Esophagus squamous epithelium (tissue), 5 donors: ENCODE results near the gene PHEX. TPM values are rescaled to one million over a fixed set of nuclear protein-coding genes. Genes with fewer than 3 reads are reported as not detected.

Experiments
- DNase-seq: peaks from one replicate; lab custom pipeline; 2025; lab: John Stamatoyannopoulos, UW
- H3K27ac ChIP-seq, 4 donors: fragments of 200-600 bp; sonication (generic); one replicate each; pipeline ENCODE4 v1.5.1; 2016 to 2019; ENCODE audit warnings: mild to moderate bottlenecking in 1 of 4
- H3K27me3 ChIP-seq, 4 donors: fragments of 200-600 bp; sonication (generic); 1 replicate in 3 of 4; 2 replicates in 1 of 4; pipeline versions ENCODE4 v1.5.1 to v1.6.0; 2017 to 2021; ENCODE audit warnings: antibody characterized with exemption in 1 of 4
- H3K36me3 ChIP-seq, 3 donors: fragments of 200-600 bp; sonication (generic); one replicate each; pipeline ENCODE4 v1.5.1; 2016 to 2019
- H3K4me1 ChIP-seq, 3 donors: fragments of 200-600 bp; sonication (generic); one replicate each; pipeline ENCODE4 v1.5.1; 2017 to 2019
- H3K4me3 ChIP-seq, 4 donors: fragments of 200-600 bp; sonication (generic); 1 replicate in 3 of 4; 2 replicates in 1 of 4; pipeline ENCODE4 v1.5.1; 2016 to 2019; ENCODE audit warnings: mild to moderate bottlenecking in 2 of 4, moderate library complexity in 1 of 4
- H3K9me3 ChIP-seq, 3 donors: fragments of 200-600 bp; sonication (generic); one replicate each; pipeline ENCODE4 v1.5.1; 2016 to 2019
- CTCF ChIP-seq, 6 experiments: fragments of 450-650 bp in 4 of 6; fragments of 200-600 bp in 2 of 6; sonication (generic) in 2 of 6; IDR thresholded peaks; one replicate each; pipeline ENCODE4 v1.5.1; 2016 to 2019; ENCODE audit warnings: antibody characterized with exemption in 6 of 6, mild to moderate bottlenecking in 4 of 6, moderate library complexity in 4 of 6
- POLR2A ChIP-seq, 4 donors: fragments of 450-650 bp; IDR thresholded peaks; one replicate each; pipeline ENCODE4 v1.6.1; 2017; ENCODE audit warnings: antibody characterized with exemption in 4 of 4, mild to moderate bottlenecking in 4 of 4, moderate library complexity in 3 of 4
- WGBS, 2 donors: methylation state at CpG; one replicate each; pipeline ENCODE4 v1.1.5; 2018; 5-methylcytosine and 5-hydroxymethylcytosine counted together
- intact Hi-C: fragments of 100-400 bp; cut with DNase I; formaldehyde crosslinking; loops from one replicate; pipeline ENCODE4 v1.15.0; 2022
- total RNA-seq, 4 donors: library from RNA; depleted of rRNA; stranded (reverse); fragments of >200 nt; gene quantifications; one replicate each; pipeline ENCODE4 v1.1.0, GENCODE V29; 2016
- donor health status: DM: yes; HTN: yes; CAD: no.

The PHEX gene
- total RNA-seq, 4 donors from 2014 or later, result 0.04 to 0.73 (median 0.31) TPM

GRCh38 chrX:22164770-22165388 is 132.8 kb downstream of the PHEX start:
- TF ChIP-seq POLR2A (IDR thresholded peaks at IDR 0.05) (no peak), CTCF (IDR thresholded peaks at IDR 0.05) (no peak)
- WGBS, 2 donors, result 50 to 85% methylated on average over 3 of the region's 3 CpGs
- no peak overlapping the region for H3K27ac ChIP-seq
- no peak overlapping the region for H3K4me3 ChIP-seq
- intact Hi-C loops, result no loop called here
- H3K4me1 ChIP-seq, result no peaks in the 10 kb centered on the region
- no peaks in the 10 kb centered on the region for H3K36me3 ChIP-seq
- no peak for DNase-seq
- no peaks in the 10 kb centered on the region for H3K27me3 ChIP-seq
- H3K9me3 ChIP-seq, result no peaks in the 10 kb centered on the region

GRCh38 chrX:22165732-22166457 is 133.8 kb downstream of the PHEX start:
- Histone ChIP-seq H3K27ac (no peak overlapping the region), H3K4me3 (no peak overlapping the region), H3K4me1 (no peaks in the 10 kb centered on the region), H3K27me3 (no peaks in the 10 kb centered on the region), H3K36me3 (no peaks in the 10 kb centered on the region), H3K9me3 (no peaks in the 10 kb centered on the region)
- intact Hi-C loops, result no loop called here
- WGBS, 2 donors, result 85 to 94% methylated on average over 4 of the region's 4 CpGs
- TF ChIP-seq POLR2A (IDR thresholded peaks at IDR 0.05), result no peak
- TF ChIP-seq CTCF (IDR thresholded peaks at IDR 0.05), result no peak
- DNase-seq, result no peak

GRCh38 chrX:22171287-22172060 is 139.3 kb downstream of the PHEX start:
- intact Hi-C loops, result no loop called here
- TF ChIP-seq CTCF (IDR thresholded peaks at IDR 0.05), result no peak
- TF ChIP-seq POLR2A (IDR thresholded peaks at IDR 0.05), result no peak
- no peaks in the 10 kb centered on the region for H3K27me3 ChIP-seq
- no peak overlapping the region for H3K27ac ChIP-seq
- H3K4me1 ChIP-seq, result no peaks in the 10 kb centered on the region
- DNase-seq, result no peak
- H3K36me3 ChIP-seq, result no peaks in the 10 kb centered on the region
- no peak overlapping the region for H3K4me3 ChIP-seq
- no peaks in the 10 kb centered on the region for H3K9me3 ChIP-seq
- 63 to 75% methylated on average over 3 to 7 of the region's 7 CpGs for WGBS, 2 donors

GRCh38 chrX:22173966-22174365 is 141.8 kb downstream of the PHEX start:
- WGBS, 2 donors, result 77 to 81% methylated on average over 5 of the region's 5 CpGs
- Histone ChIP-seq H3K9me3 (no peaks in the 10 kb centered on the region), H3K27me3 (no peaks in the 10 kb centered on the region), H3K4me1 (no peaks in the 10 kb centered on the region), H3K27ac (no peak overlapping the region), H3K36me3 (no peaks in the 10 kb centered on the region), H3K4me3 (no peak overlapping the region)
- intact Hi-C loops, result no loop called here
- DNase-seq, result no peak
- TF ChIP-seq CTCF (IDR thresholded peaks at IDR 0.05) (no peak), POLR2A (IDR thresholded peaks at IDR 0.05) (no peak)
